Hepatocyte (in vitro differentiated cells): Measurements from ENCODE around the gene ING4. TPM values are rescaled to one million over a fixed set of nuclear protein-coding genes. Genes with fewer than 3 reads are reported as not detected.

Source experiments
- DNase-seq: peaks from one replicate; pipeline ENCODE4 v3.0.0-alpha.2; 2016; ENCODE audit warnings: low spot score
- H2AFZ ChIP-seq: fragments of 200-600 bp; sonication (generic); 2 replicates; pipeline ENCODE4 v1.6.0; 2016; ENCODE audit warnings: antibody characterized with exemption, mild to moderate bottlenecking
- H3K27ac ChIP-seq: fragments of 200-600 bp; sonication (generic); 2 replicates; pipeline ENCODE4 v1.5.1; 2016; ENCODE audit warnings: mild to moderate bottlenecking
- H3K27me3 ChIP-seq: fragments of 200-600 bp; sonication (generic); 2 replicates; pipeline ENCODE4 v1.6.1; 2016
- H3K36me3 ChIP-seq: fragments of 200-600 bp; sonication (generic); replicated peaks from 2 replicates; pipeline ENCODE4 v1.5.1; 2016; ENCODE audit warnings: low read depth; ENCODE audit not compliant: insufficient read depth
- H3K4me1 ChIP-seq: fragments of 200-600 bp; sonication (generic); 2 replicates; pipeline ENCODE4 v1.5.1; 2016; ENCODE audit warnings: mild to moderate bottlenecking, moderate library complexity; ENCODE audit not compliant: insufficient read depth
- H3K4me2 ChIP-seq: fragments of 200-600 bp; sonication (generic); 2 replicates; pipeline ENCODE4 v1.6.0; 2016
- H3K4me3 ChIP-seq: fragments of 200-600 bp; sonication (generic); 2 replicates; pipeline ENCODE4 v1.5.1; 2016; ENCODE audit warnings: mild to moderate bottlenecking
- H3K79me2 ChIP-seq: fragments of 200-600 bp; sonication (generic); 2 replicates; pipeline ENCODE4 v1.6.0; 2017; ENCODE audit warnings: mild to moderate bottlenecking
- H3K9me2 ChIP-seq: fragments of 200-600 bp; sonication (generic); replicated peaks from 2 replicates; pipeline ENCODE4 v1.6.0; 2017; ENCODE audit warnings: mild to moderate bottlenecking; ENCODE audit not compliant: insufficient read depth
- H3K9me3 ChIP-seq: fragments of 200-600 bp; sonication (generic); 2 replicates; pipeline ENCODE4 v1.5.1; 2016; ENCODE audit warnings: low read depth, mild to moderate bottlenecking
- H4K20me1 ChIP-seq: fragments of 200-600 bp; sonication (generic); 2 replicates; pipeline ENCODE4 v1.6.0; 2016; ENCODE audit warnings: mild to moderate bottlenecking; ENCODE audit not compliant: insufficient read depth, poor library complexity, severe bottlenecking
- EZH2 ChIP-seq: fragments of 200-600 bp; sonication (generic); IDR thresholded peaks from 2 replicates; pipeline ENCODE4 v1.6.1; 2016; ENCODE audit warnings: antibody characterized with exemption, mild to moderate bottlenecking, borderline replicate concordance
- EZH2phosphoT487 ChIP-seq: fragments of 200-600 bp; sonication (generic); IDR thresholded peaks from one replicate; pipeline ENCODE4 v1.6.1; 2018; ENCODE audit warnings: antibody characterized with exemption, mild to moderate bottlenecking, low read depth, moderate library complexity; ENCODE audit not compliant: unreplicated experiment, severe bottlenecking
- WGBS: methylation state at CpG from one replicate; pipeline ENCODE4 v1.1.6; 2016; ENCODE audit warnings: low lambda C conversion rate; ENCODE audit errors: missing lambda C conversion rate; 5-methylcytosine and 5-hydroxymethylcytosine counted together
- polyA plus RNA-seq: library from polyadenylated mRNA; unstranded; fragments of >200 nt; fragmentation: Nextera tagmentation; extraction: Ambion mirVana; gene quantifications from 2 replicates; pipeline ENCODE4 v1.2.1, GENCODE V29; 2016
- total RNA-seq: library from RNA; depleted of rRNA; stranded (reverse); fragments of >200 nt; gene quantifications from 2 replicates; pipeline ENCODE4 v1.2.3, GENCODE V29; 2014
- TF ChIP-seq, protein P1 (sequence below): fragments of 200-600 bp; sonication (generic); IDR thresholded peaks from 2 replicates; pipeline ENCODE4 v1.5.1; 2016; ENCODE audit warnings: antibody characterized with exemption, mild to moderate bottlenecking; ENCODE audit not compliant: poor library complexity

ING4 gene
- total and polyA plus RNA-seq, 2 experiments from 2014 or later = 38.9 to 39.7 TPM

DNA sequence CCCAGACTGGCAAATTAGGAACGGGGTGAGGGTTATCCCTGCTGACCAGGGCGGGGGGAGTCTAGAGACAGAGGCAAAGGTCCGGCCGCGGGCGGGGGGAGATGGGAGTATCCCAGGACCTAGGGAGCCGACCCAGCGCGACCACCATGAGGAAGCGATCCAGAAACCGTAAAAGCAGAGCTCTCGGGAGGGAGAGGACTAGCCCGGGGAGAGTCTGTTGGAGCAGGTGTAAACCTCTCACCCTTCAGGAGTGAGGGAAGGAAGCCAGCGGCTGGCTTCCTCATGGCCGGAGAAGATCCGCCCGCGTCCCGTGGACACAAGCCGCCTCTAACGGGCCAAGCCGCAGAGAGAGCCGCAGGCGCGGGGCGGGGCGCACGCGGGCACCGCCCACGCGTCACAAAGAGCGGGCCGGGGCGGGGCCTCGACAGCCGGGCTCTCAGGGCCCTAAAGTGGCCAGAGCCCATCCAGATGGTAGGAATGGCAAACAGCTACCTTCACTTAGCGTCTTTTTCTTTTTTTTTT, 15.8 kb downstream of the ING4 start, which contains the start of gene ACRBP:
ACRBP (minus strand) TSS at position 350 of the 522 bp plus-strand sequence; CDS start at position 284, 66 bp downstream.
- peak within 1 kb of the TSS; percentile 77 for H3K4me2 ChIP-seq
- H3K27ac ChIP-seq = no peak within 1 kb of the TSS

DNA sequence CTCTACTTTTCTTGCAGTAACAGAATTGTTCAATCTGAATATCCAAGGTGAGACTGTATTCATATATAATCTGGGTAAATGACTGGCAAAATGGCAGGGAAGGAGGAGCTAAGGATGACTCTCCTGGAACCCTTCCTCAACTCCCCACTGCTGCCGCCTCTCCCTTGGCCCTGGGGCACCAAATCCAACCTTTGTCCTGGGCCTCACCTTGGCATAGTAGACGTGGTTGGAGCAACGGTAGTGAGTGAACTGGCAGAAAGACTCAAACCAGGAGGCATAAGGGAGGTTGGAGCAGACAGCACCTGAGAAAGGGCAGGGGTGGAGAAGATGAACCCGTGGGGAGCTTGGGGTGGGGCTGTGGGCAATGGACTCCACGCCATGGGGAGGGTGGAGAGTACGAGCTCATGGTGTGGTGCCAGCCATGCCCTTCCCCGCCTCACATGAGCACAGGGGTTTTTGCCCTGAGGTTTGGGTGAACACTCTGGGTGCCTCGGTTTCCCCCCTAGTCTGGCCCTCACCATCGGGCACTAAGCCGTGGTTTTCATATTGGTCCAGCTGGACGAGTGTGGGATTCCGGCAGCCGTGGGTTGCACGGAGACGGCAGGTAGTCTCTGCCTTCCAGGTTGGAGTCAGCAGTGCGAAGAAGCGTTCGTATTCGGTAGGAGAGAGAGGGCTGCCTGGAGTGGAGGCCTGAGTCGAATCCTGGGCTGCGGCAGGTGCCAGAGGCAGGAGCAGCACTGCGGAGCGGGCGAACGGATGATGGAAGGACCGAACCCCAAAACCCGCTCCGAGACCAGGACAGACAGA, 16.4 kb downstream of the ING4 start:
- peak overlapping the region; percentile 77 for H3K4me2 ChIP-seq
- H3K9me3 ChIP-seq = no peaks in the 10 kb centered on the region
- H2AFZ ChIP-seq = no peak overlapping the region
- no peaks in the 10 kb centered on the region for H3K36me3 ChIP-seq
- TF ChIP-seq EZH2phosphoT487 = no peak
- no peak for TF ChIP-seq EZH2
- TF ChIP-seq, protein P1, sequence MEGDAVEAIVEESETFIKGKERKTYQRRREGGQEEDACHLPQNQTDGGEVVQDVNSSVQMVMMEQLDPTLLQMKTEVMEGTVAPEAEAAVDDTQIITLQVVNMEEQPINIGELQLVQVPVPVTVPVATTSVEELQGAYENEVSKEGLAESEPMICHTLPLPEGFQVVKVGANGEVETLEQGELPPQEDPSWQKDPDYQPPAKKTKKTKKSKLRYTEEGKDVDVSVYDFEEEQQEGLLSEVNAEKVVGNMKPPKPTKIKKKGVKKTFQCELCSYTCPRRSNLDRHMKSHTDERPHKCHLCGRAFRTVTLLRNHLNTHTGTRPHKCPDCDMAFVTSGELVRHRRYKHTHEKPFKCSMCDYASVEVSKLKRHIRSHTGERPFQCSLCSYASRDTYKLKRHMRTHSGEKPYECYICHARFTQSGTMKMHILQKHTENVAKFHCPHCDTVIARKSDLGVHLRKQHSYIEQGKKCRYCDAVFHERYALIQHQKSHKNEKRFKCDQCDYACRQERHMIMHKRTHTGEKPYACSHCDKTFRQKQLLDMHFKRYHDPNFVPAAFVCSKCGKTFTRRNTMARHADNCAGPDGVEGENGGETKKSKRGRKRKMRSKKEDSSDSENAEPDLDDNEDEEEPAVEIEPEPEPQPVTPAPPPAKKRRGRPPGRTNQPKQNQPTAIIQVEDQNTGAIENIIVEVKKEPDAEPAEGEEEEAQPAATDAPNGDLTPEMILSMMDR = no peak
- DNase-seq = no peak
- no peak overlapping the region for H3K4me3 ChIP-seq
- H3K4me1 ChIP-seq = no peaks in the 10 kb centered on the region
- 88% methylated on average over 25 of the region's 28 CpGs for WGBS
- H4K20me1 ChIP-seq = no peaks in the 10 kb centered on the region
- no peaks in the 10 kb centered on the region for H3K9me2 ChIP-seq
- H3K27ac ChIP-seq = no peak overlapping the region
- no peaks in the 10 kb centered on the region for H3K79me2 ChIP-seq
- no peaks in the 10 kb centered on the region for H3K27me3 ChIP-seq

More for the DNA sequence above, 15.8 kb downstream of the ING4 start, which contains the start of gene ACRBP:
- Histone ChIP-seq H3K9me2 (no peaks in the 10 kb centered on the region), H3K36me3 (no peaks in the 10 kb centered on the region), H2AFZ (no peak within 1 kb of the TSS), H3K27me3 (no peaks in the 10 kb centered on the region), H4K20me1 (no peaks in the 10 kb centered on the region), H3K4me3 (no peak within 1 kb of the TSS), H3K4me1 (no peaks in the 10 kb centered on the region), H3K79me2 (no peaks in the 10 kb centered on the region), H3K9me3 (no peaks in the 10 kb centered on the region)
- DNase-seq = peak; percentile 69
- TF ChIP-seq, protein P1 = no peak
- TF ChIP-seq EZH2 (no peak), EZH2phosphoT487 (no peak)
- 19% methylated on average over 12 of the region's 38 CpGs for WGBS

DNA sequence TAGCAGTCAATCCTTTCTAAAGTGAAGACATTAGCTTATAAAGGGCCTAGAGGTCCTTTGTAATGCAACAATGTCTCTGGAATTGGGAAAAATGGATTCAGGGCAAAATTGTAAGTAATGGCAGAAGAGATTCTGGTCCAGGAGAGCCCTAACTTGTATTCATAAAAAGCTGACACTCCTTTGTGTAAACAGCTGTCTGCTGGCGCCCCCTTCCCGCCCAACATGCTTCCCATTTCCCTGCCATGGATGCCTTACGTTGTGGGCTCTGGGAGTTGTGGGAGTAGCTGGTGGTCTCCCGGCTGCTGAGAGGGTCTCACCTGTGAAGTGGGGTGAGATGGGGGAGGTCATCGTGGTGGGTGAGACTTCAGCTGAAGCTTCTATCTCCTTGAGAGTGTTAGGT, 18.0 kb downstream of the ING4 start:
- no peaks in the 10 kb centered on the region for H3K9me2 ChIP-seq
- H2AFZ ChIP-seq = no peak overlapping the region
- H3K79me2 ChIP-seq = no peaks in the 10 kb centered on the region
- H3K4me3 ChIP-seq = no peak overlapping the region
- H3K36me3 ChIP-seq = no peaks in the 10 kb centered on the region
- TF ChIP-seq EZH2 = no peak
- TF ChIP-seq, protein P1 = peak; percentile 48
- H3K4me2 ChIP-seq = no peak overlapping the region
- H4K20me1 ChIP-seq = no peaks in the 10 kb centered on the region
- H3K27ac ChIP-seq = no peak overlapping the region
- H3K27me3 ChIP-seq = no peaks in the 10 kb centered on the region
- no peaks in the 10 kb centered on the region for H3K9me3 ChIP-seq
- no peaks in the 10 kb centered on the region for H3K4me1 ChIP-seq
- WGBS = 31% methylated on average over 5 of the region's 5 CpGs
- DNase-seq = no peak
